KMS-11 (cell line): ENCODE results near the gene DHRS3.

ENCODE experiments used
- H2AFZ ChIP-seq: fragments of 200-600 bp; sonication (generic); 2 replicates; pipeline ENCODE4 v1.6.1; 2016; ENCODE audit warnings: antibody characterized with exemption, mixed run types, low read depth
- H3K27ac ChIP-seq: fragments of 200-600 bp; sonication (generic); 2 replicates; pipeline ENCODE4 v1.6.1; 2016; ENCODE audit warnings: mild to moderate bottlenecking, mixed run types
- H3K27me3 ChIP-seq: fragments of 200-600 bp; sonication (generic); 2 replicates; pipeline ENCODE4 v1.6.1; 2017; ENCODE audit warnings: mild to moderate bottlenecking, low read depth, mixed run types, moderate library complexity; ENCODE audit not compliant: insufficient read depth
- H3K36me3 ChIP-seq: fragments of 200-600 bp; sonication (generic); 2 replicates; pipeline ENCODE4 v1.6.1; 2017; ENCODE audit warnings: mild to moderate bottlenecking, mixed run types; ENCODE audit not compliant: insufficient read depth
- H3K4me1 ChIP-seq: fragments of 200-600 bp; sonication (generic); 2 replicates; pipeline ENCODE4 v1.6.1; 2016; ENCODE audit warnings: mild to moderate bottlenecking, low read depth, mixed run types; ENCODE audit not compliant: poor library complexity, severe bottlenecking
- H3K4me2 ChIP-seq: fragments of 200-600 bp; sonication (generic); 2 replicates; pipeline ENCODE4 v1.7.0; 2016; ENCODE audit warnings: mild to moderate bottlenecking, mixed run types
- H3K4me3 ChIP-seq: fragments of 200-600 bp; sonication (generic); IDR thresholded peaks from 2 replicates; pipeline ENCODE4 v1.6.1; 2017; ENCODE audit warnings: low read depth, low read length, mixed read lengths; ENCODE audit not compliant: insufficient read depth
- H3K79me2 ChIP-seq: fragments of 200-600 bp; sonication (generic); 2 replicates; pipeline ENCODE4 v1.6.1; 2016; ENCODE audit warnings: low read depth, mixed run types; ENCODE audit not compliant: insufficient read depth
- H3K9ac ChIP-seq: fragments of 200-600 bp; sonication (generic); 2 replicates; pipeline ENCODE4 v1.6.1; 2016; ENCODE audit warnings: mild to moderate bottlenecking, mixed run types
- H4K20me1 ChIP-seq: fragments of 200-600 bp; sonication (generic); 2 replicates; pipeline ENCODE4 v1.6.1; 2016; ENCODE audit warnings: mild to moderate bottlenecking, mixed run types; ENCODE audit not compliant: insufficient read depth
- TF ChIP-seq, protein P1 (sequence below): fragments of 200-600 bp; sonication (generic); conservative IDR thresholded peaks from 2 replicates; pipeline ENCODE4 v1.6.1; 2017; ENCODE audit warnings: low read depth, mild to moderate bottlenecking, antibody characterized with exemption, low read length, moderate library complexity, mixed read lengths

Gene DHRS3

DNA sequence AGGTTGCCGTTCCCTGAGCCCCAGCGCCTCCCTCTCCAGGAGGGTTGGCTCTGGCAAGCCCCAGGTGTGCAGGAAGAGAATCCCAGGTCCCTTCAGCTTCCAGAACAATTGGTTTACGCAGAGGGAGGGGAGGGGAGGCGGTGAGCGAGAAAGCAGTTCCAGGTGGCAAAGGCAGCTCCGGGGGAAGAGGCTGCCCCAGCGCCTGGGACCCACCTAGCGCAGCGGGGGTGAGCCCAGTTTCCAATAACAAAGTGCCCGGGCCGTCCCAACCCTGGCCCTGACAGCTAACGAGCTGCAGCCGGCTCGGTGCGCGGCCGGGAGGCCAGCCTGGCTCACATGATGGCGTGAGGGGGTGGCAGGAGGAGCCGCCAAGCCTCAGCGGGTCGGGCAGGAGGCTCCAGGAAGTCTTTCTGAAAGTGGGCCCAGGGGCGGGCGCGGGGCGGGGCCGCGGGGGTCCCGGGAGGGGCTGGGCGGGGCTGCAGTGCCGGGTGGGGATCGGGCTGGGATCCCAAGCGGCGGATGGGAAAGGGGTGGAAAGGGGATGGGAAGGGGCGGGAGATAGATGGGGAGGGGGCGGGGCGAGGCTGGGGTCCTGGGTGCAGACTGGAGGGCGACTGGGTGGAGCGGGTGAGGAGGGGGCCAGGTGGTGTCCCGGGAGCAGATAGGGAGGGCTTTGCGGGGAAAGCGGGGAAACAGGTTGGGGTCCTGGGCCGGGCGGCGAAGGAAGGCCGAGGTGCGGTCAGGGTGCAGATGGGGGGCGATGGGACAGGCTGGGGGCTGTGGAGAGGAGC, 22.8 kb downstream of the DHRS3 start:
- H3K4me2 ChIP-seq: no peak overlapping the region
- no peaks in the 10 kb centered on the region for H3K79me2 ChIP-seq
- TF ChIP-seq, protein P1, sequence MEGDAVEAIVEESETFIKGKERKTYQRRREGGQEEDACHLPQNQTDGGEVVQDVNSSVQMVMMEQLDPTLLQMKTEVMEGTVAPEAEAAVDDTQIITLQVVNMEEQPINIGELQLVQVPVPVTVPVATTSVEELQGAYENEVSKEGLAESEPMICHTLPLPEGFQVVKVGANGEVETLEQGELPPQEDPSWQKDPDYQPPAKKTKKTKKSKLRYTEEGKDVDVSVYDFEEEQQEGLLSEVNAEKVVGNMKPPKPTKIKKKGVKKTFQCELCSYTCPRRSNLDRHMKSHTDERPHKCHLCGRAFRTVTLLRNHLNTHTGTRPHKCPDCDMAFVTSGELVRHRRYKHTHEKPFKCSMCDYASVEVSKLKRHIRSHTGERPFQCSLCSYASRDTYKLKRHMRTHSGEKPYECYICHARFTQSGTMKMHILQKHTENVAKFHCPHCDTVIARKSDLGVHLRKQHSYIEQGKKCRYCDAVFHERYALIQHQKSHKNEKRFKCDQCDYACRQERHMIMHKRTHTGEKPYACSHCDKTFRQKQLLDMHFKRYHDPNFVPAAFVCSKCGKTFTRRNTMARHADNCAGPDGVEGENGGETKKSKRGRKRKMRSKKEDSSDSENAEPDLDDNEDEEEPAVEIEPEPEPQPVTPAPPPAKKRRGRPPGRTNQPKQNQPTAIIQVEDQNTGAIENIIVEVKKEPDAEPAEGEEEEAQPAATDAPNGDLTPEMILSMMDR: no peak
- H3K4me3 ChIP-seq: no peak overlapping the region
- no peak overlapping the region for H3K27ac ChIP-seq
- H4K20me1 ChIP-seq: no peaks in the 10 kb centered on the region
- no peaks in the 10 kb centered on the region for H3K36me3 ChIP-seq
- no peak overlapping the region for H3K9ac ChIP-seq
- H3K27me3 ChIP-seq: peaks cover 2% of the 10 kb centered on the region; the same call in 1 of the 2 replicates
- H3K4me1 ChIP-seq: no peaks in the 10 kb centered on the region
- no peak overlapping the region for H2AFZ ChIP-seq

DNA sequence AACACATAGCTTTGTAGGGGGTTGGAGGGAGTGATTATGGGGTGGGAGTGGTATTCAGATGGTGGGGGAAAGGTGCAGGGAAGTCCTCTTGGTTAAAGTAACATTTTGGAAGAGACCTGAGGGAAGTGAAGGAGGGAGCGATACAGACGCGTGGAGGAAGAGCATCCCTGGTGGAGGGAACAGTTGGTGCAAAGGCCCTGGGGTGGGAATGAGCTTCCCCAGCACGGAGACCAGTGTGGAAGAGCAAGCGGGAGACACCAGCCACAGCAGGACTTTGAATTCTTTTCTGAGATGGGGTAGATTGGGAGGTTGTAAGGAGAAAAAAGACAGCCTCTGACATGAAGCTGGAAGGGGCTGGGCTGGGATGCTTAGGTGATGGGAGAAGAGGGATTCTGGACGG, 23.5 kb downstream of the DHRS3 start:
- H3K27ac ChIP-seq: no peak overlapping the region

DNA sequence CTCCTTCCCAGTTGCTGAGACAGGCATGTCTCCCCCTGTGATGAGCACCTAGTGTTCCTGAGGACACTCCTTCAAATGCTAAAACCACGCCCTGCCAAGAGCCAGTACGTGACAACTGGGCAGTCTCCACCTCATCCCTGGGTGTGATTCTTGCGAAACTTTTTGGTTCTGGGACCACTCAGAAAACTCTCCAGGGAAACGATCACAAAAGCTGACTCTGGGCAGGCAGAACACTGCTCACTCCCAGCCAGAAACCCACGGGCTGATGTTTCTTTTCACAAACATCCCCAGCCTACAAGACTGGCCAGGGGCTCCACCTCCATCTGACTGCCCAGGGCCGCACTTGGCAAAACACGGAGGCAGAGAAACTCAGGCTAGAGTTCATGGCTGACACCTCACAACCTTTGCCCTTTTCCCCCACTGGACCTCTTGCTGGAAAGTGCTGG, 24.4 kb downstream of the DHRS3 start:
- H3K9ac ChIP-seq: no peak overlapping the region
- no peaks in the 10 kb centered on the region for H3K4me1 ChIP-seq

More for the DNA sequence above, 23.5 kb downstream of the DHRS3 start:
- no peak overlapping the region for H3K9ac ChIP-seq
- no peak overlapping the region for H2AFZ ChIP-seq
- TF ChIP-seq, protein P1: no peak
- H4K20me1 ChIP-seq: no peaks in the 10 kb centered on the region
- no peaks in the 10 kb centered on the region for H3K4me1 ChIP-seq
- H3K4me2 ChIP-seq: no peak overlapping the region
- H3K79me2 ChIP-seq: no peaks in the 10 kb centered on the region
- H3K36me3 ChIP-seq: no peaks in the 10 kb centered on the region
- H3K4me3 ChIP-seq: no peak overlapping the region
- peaks cover 2% of the 10 kb centered on the region; the same call in 1 of the 2 replicates for H3K27me3 ChIP-seq

DNA sequence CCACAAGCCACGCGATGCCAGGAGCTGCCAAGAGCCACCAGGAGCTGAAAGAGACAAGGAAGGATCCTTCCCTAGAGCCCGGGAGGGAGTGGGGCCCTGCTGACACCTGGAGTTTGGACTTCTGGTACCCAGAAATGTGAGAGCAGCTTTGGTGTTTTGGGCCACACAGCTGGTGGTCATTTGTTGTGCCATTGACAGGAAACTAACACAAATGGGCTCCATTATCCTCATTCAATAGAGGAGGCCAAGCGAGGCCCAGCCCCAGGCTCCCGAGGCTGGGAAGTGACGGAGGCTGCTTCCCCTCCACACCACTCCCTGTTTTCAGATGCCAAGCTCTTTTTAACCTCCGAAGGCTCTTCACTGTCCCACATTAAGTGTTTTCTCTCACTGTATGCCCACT, 25.5 kb downstream of the DHRS3 start:
- Histone ChIP-seq H4K20me1 (no peaks in the 10 kb centered on the region), H2AFZ (no peak overlapping the region), H3K4me1 (no peaks in the 10 kb centered on the region), H3K4me3 (no peak overlapping the region), H3K79me2 (no peaks in the 10 kb centered on the region), H3K9ac (no peak overlapping the region), H3K27ac (no peak overlapping the region), H3K4me2 (no peak overlapping the region), H3K27me3 (peaks cover 2% of the 10 kb centered on the region; the same call in 1 of the 2 replicates), H3K36me3 (no peaks in the 10 kb centered on the region)
- TF ChIP-seq, protein P1: no peak

More for the DNA sequence above, 24.4 kb downstream of the DHRS3 start:
- Histone ChIP-seq H3K27me3 (peaks cover 2% of the 10 kb centered on the region; the same call in 1 of the 2 replicates), H2AFZ (no peak overlapping the region), H3K36me3 (no peaks in the 10 kb centered on the region), H3K4me3 (no peak overlapping the region), H3K4me2 (no peak overlapping the region), H3K79me2 (no peaks in the 10 kb centered on the region), H3K27ac (no peak overlapping the region), H4K20me1 (no peaks in the 10 kb centered on the region)
- TF ChIP-seq, protein P1: no peak
